LNCaP clone FGC (cell line): ENCODE data around the gene RNF11.
A peak's percentile ranks its signal among the peaks of the same experiment; 100 is the strongest.

Source experiments
- DNase-seq: peaks from one replicate; pipeline ENCODE4 v3.0.0-alpha.2; 2011; ENCODE audit warnings: low read depth
- H3K4me3 ChIP-seq: 2 replicates; pipeline ENCODE4 v1.5.1; 2011; ENCODE audit warnings: mild to moderate bottlenecking, low read depth, low read length, control low read depth
- TF ChIP-seq, protein P1 (sequence below): IDR thresholded peaks from 2 replicates; pipeline ENCODE4 v1.5.1; 2012; ENCODE audit warnings: mild to moderate bottlenecking; ENCODE audit not compliant: control insufficient read depth, insufficient read depth; ENCODE audit errors: extremely low read depth

RNF11 gene

DNA sequence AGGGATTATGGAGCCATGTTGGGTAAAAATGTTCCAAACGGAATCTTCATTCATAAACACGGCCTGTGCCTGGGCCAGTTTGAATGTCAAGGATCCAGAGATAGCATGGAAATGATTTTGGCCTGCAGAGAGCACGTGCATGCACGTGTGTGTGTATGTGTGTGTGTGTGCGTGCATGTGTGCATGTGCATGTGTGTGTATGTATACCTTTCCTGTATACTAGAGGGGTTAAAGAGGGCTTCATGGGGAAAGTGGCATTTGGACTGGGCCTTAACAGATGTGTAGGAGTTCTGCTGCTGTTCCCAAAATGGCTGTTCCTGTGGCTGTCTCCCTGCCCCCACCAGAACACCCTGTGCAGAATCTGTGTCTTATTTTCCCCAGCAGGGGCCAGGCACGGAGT lies 72.6 kb downstream of the RNF11 start:
- H3K4me3 ChIP-seq, result no peak overlapping the region
- no peak for DNase-seq

DNA sequence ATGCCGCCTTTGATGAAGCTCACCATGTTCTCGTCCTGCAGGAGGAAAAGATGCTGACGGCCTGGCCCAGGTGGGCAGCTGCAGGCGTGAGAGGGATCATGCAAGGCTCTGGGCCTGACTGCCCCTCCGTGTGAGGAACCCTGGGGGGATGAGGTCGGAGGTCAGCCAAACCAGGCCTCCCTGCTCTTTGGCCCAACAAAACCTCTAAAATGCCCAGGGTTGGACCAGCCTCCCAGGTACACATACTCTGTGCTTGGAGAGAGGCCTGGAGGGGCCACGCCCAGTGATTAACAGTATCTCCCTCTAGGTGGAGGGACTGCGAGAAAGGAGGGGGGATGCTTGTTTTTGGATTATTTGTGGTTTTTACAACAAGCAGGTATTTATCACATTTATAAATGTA lies 73.2 kb downstream of the RNF11 start:
- no peak overlapping the region for H3K4me3 ChIP-seq
- DNase-seq, result no peak
- TF ChIP-seq, protein P1, sequence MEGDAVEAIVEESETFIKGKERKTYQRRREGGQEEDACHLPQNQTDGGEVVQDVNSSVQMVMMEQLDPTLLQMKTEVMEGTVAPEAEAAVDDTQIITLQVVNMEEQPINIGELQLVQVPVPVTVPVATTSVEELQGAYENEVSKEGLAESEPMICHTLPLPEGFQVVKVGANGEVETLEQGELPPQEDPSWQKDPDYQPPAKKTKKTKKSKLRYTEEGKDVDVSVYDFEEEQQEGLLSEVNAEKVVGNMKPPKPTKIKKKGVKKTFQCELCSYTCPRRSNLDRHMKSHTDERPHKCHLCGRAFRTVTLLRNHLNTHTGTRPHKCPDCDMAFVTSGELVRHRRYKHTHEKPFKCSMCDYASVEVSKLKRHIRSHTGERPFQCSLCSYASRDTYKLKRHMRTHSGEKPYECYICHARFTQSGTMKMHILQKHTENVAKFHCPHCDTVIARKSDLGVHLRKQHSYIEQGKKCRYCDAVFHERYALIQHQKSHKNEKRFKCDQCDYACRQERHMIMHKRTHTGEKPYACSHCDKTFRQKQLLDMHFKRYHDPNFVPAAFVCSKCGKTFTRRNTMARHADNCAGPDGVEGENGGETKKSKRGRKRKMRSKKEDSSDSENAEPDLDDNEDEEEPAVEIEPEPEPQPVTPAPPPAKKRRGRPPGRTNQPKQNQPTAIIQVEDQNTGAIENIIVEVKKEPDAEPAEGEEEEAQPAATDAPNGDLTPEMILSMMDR, result no peak

More for the DNA sequence above, 72.6 kb downstream of the RNF11 start:
- TF ChIP-seq, protein P1, result no peak

DNA sequence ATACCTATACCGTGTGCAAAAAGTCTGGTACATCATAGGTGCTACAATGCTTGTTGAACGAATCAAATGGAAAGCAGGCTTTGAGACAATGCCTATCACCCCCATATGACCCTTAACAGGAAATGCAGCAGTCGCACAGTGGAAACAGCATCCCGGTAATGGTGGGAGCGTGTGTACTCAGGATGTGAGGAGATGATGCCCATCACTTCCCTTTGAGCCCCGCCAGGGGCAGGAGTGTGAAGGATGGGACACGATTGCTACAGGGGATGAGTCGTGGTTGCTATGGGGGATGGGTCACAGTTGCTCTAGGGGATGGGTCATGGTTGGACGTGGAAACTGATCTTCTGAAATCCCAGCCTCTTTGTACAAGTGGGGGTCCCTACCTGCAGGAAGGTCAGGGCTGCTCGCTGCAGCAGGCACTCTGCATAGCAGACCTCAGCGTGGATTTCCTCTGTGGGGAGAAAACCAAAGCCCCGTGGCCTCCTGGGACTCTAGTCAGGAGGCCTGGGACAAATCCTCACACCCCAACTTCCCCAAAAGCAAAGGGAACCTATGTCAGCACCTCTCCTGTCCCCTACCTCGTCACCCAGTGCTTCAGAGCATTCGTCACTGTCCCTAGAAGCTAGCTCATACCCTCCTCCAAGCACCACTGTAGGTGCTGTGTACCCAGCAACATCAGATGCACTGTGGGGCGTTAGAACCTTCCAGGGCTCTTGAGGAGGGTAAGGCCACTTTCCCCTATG lies 75.0 kb downstream of the RNF11 start:
- no peak for DNase-seq

DNA sequence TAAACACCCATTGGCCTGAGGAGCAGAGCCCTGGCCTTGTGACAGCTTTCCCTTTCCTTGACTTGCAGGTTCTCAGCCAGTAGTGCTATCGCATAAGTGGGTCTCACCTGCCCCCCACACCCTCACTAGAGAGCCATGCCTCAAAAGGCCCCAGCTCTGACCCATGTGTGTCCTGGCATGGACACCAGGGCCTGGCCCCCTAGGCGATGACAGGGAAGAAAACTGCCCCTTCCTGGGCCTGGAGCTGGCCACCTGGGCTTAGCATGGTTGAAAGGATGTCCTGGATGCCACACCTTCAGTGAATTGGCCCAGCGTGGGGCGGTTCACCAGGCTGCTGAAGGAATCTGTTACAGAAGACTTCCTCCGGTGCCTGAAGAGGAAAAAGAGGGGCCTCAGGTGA lies 75.8 kb downstream of the RNF11 start:
- no peak overlapping the region for H3K4me3 ChIP-seq
- TF ChIP-seq, protein P1, result no peak
- no peak for DNase-seq

More for the DNA sequence above, 75.0 kb downstream of the RNF11 start:
- H3K4me3 ChIP-seq, result no peak overlapping the region
- TF ChIP-seq, protein P1, result no peak

DNA sequence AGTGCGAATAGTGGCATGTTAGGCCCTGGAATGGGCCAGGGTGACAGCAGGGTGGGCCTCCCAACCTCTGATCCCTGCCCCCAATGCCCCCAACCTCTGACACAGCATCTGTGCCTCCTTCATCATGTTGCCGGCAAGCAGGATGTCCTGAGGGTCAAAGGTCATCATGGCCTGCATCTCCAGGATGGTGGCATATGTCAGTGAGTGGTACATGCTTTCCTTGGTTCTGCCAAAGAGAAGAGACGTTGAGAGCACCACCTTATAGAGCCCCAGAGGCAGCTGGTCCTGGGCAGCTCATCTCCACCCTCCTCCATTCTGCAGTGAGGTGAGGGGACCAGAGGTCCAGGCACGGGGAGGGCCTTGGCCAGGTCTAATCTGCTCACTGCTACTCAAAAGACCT lies 76.6 kb downstream of the RNF11 start:
- TF ChIP-seq, protein P1, result no peak

DNA sequence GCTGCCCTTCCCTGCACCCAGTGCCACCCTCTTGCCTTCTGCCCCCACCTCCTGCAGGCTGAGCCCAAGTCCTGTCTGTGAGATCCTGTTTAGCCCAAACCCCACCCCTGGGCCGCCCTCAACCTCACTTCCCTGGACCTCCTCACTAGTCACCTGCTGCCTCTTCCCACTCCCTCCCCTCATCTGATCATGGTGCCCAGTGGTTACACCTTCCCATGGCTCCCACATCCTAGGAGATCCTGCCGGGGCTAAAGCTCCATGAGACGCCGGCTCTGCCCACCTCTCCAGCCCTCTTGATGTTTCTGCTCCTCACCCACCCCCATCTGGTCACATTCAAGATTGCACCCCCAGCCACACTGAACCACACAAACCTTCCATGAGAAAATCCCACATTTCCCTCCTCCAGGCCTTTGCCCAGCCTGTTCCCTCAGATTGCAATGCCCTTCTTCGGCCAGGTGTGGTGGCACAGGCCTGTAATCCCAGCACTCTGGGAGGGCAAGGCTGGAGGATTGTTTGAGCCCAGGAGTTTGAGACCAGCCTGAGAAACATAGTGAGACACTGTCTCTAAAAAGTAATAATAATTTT lies 77.3 kb downstream of the RNF11 start:
- DNase-seq, result no peak
- no peak overlapping the region for H3K4me3 ChIP-seq
- TF ChIP-seq, protein P1, result peak; percentile 37

More for the DNA sequence above, 76.6 kb downstream of the RNF11 start:
- no peak overlapping the region for H3K4me3 ChIP-seq
- no peak for DNase-seq
